Hepatocyte (in vitro differentiated cells): ENCODE data around the gene PHIP. TPM values are rescaled to one million over a fixed set of nuclear protein-coding genes. Genes with fewer than 3 reads are reported as not detected.

Source experiments
- DNase-seq: peaks from one replicate; pipeline ENCODE4 v3.0.0-alpha.2; 2016; ENCODE audit warnings: low spot score
- H2AFZ ChIP-seq: fragments of 200-600 bp; sonication (generic); 2 replicates; pipeline ENCODE4 v1.6.0; 2016; ENCODE audit warnings: antibody characterized with exemption, mild to moderate bottlenecking
- H3K27ac ChIP-seq: fragments of 200-600 bp; sonication (generic); 2 replicates; pipeline ENCODE4 v1.5.1; 2016; ENCODE audit warnings: mild to moderate bottlenecking
- H3K27me3 ChIP-seq: fragments of 200-600 bp; sonication (generic); 2 replicates; pipeline ENCODE4 v1.6.1; 2016
- H3K36me3 ChIP-seq: fragments of 200-600 bp; sonication (generic); replicated peaks from 2 replicates; pipeline ENCODE4 v1.5.1; 2016; ENCODE audit warnings: low read depth; ENCODE audit not compliant: insufficient read depth
- H3K4me1 ChIP-seq: fragments of 200-600 bp; sonication (generic); 2 replicates; pipeline ENCODE4 v1.5.1; 2016; ENCODE audit warnings: mild to moderate bottlenecking, moderate library complexity; ENCODE audit not compliant: insufficient read depth
- H3K4me2 ChIP-seq: fragments of 200-600 bp; sonication (generic); 2 replicates; pipeline ENCODE4 v1.6.0; 2016
- H3K4me3 ChIP-seq: fragments of 200-600 bp; sonication (generic); 2 replicates; pipeline ENCODE4 v1.5.1; 2016; ENCODE audit warnings: mild to moderate bottlenecking
- H3K79me2 ChIP-seq: fragments of 200-600 bp; sonication (generic); 2 replicates; pipeline ENCODE4 v1.6.0; 2017; ENCODE audit warnings: mild to moderate bottlenecking
- H3K9me2 ChIP-seq: fragments of 200-600 bp; sonication (generic); replicated peaks from 2 replicates; pipeline ENCODE4 v1.6.0; 2017; ENCODE audit warnings: mild to moderate bottlenecking; ENCODE audit not compliant: insufficient read depth
- H3K9me3 ChIP-seq: fragments of 200-600 bp; sonication (generic); 2 replicates; pipeline ENCODE4 v1.5.1; 2016; ENCODE audit warnings: low read depth, mild to moderate bottlenecking
- H4K20me1 ChIP-seq: fragments of 200-600 bp; sonication (generic); 2 replicates; pipeline ENCODE4 v1.6.0; 2016; ENCODE audit warnings: mild to moderate bottlenecking; ENCODE audit not compliant: insufficient read depth, poor library complexity, severe bottlenecking
- EZH2 ChIP-seq: fragments of 200-600 bp; sonication (generic); IDR thresholded peaks from 2 replicates; pipeline ENCODE4 v1.6.1; 2016; ENCODE audit warnings: antibody characterized with exemption, mild to moderate bottlenecking, borderline replicate concordance
- EZH2phosphoT487 ChIP-seq: fragments of 200-600 bp; sonication (generic); IDR thresholded peaks from one replicate; pipeline ENCODE4 v1.6.1; 2018; ENCODE audit warnings: antibody characterized with exemption, mild to moderate bottlenecking, low read depth, moderate library complexity; ENCODE audit not compliant: unreplicated experiment, severe bottlenecking
- whole genome bisulfite sequencing: methylation state at CpG from one replicate; pipeline ENCODE4 v1.1.6; 2016; ENCODE audit warnings: low lambda C conversion rate; ENCODE audit errors: missing lambda C conversion rate; 5-methylcytosine and 5-hydroxymethylcytosine counted together
- polyA plus RNA-seq: library from polyadenylated mRNA; unstranded; fragments of >200 nt; fragmentation: Nextera tagmentation; extraction: Ambion mirVana; gene quantifications from 2 replicates; pipeline ENCODE4 v1.2.1, GENCODE V29; 2016
- total RNA-seq: library from RNA; depleted of rRNA; stranded (reverse); fragments of >200 nt; gene quantifications from 2 replicates; pipeline ENCODE4 v1.2.3, GENCODE V29; 2014
- TF ChIP-seq, protein P1 (sequence below): fragments of 200-600 bp; sonication (generic); IDR thresholded peaks from 2 replicates; pipeline ENCODE4 v1.5.1; 2016; ENCODE audit warnings: antibody characterized with exemption, mild to moderate bottlenecking; ENCODE audit not compliant: poor library complexity

PHIP gene
- total and polyA plus RNA-seq, 2 experiments from 2014 or later: 15.2 to 44.4 TPM

DNA sequence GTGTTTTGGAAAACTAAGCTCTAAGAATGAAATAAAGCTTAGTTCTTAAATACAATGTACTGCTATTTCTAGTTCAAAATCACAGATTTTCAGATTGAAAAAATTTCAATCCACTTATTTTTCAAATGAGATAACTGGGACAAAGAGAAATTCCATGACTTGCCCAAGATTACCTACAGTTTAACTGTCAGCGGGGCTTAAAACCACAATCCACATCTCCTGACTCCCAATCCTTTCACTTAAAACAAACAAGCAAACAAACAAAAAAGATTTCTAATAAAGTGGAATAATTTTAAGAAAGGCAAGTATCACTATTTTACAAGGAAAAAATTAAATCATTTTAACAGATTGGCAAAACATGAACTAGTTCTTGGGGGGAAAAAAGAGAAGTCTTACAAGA lies 4.2 kb downstream of the PHIP start:
- Histone ChIP-seq H3K4me1 (peaks cover 15% of the 10 kb centered on the region), H4K20me1 (peaks cover 19% of the 10 kb centered on the region), H3K79me2 (peaks cover 78% of the 10 kb centered on the region), H2AFZ (no peak overlapping the region), H3K4me3 (no peak overlapping the region), H3K9me2 (no peaks in the 10 kb centered on the region), H3K36me3 (no peaks in the 10 kb centered on the region), H3K27me3 (no peaks in the 10 kb centered on the region), H3K9me3 (no peaks in the 10 kb centered on the region), H3K27ac (no peak overlapping the region), H3K4me2 (peak overlapping the region; percentile 86)
- DNase-seq: no peak
- 91% methylated on average over 1 of the region's 1 CpG for WGBS
- TF ChIP-seq EZH2: no peak
- TF ChIP-seq, protein P1, sequence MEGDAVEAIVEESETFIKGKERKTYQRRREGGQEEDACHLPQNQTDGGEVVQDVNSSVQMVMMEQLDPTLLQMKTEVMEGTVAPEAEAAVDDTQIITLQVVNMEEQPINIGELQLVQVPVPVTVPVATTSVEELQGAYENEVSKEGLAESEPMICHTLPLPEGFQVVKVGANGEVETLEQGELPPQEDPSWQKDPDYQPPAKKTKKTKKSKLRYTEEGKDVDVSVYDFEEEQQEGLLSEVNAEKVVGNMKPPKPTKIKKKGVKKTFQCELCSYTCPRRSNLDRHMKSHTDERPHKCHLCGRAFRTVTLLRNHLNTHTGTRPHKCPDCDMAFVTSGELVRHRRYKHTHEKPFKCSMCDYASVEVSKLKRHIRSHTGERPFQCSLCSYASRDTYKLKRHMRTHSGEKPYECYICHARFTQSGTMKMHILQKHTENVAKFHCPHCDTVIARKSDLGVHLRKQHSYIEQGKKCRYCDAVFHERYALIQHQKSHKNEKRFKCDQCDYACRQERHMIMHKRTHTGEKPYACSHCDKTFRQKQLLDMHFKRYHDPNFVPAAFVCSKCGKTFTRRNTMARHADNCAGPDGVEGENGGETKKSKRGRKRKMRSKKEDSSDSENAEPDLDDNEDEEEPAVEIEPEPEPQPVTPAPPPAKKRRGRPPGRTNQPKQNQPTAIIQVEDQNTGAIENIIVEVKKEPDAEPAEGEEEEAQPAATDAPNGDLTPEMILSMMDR: no peak
- TF ChIP-seq EZH2phosphoT487: no peak

DNA sequence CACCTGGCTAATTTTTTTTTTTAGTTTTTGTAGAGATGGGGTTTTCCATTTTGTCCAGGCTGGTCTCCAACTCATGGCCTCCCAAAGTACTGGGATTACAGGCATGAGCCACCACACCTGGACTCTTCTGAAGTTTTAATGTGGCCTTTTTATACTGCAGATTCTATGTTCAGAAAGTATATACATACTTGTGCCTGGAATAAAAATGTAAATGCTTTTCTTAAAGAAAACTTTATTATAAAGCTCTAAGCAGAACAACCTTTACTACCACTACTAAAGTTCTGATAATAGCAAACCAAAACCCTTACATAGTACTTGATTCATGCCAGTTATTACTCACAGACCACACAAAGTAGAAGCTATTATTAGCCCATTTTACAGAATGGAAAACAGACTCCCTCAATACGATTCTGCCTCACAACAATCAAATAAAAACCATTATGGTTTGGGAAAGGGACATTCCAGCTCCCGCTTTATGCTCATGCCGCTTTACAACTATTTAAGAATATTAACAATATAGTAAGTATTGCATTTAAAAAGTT lies 5.3 kb downstream of the PHIP start:
- no peaks in the 10 kb centered on the region for H3K9me2 ChIP-seq
- H3K4me1 ChIP-seq: peaks cover 15% of the 10 kb centered on the region
- no peak for TF ChIP-seq EZH2phosphoT487
- TF ChIP-seq, protein P1: no peak
- TF ChIP-seq EZH2: no peak
- no peaks in the 10 kb centered on the region for H3K9me3 ChIP-seq
- H3K4me2 ChIP-seq: no peak overlapping the region
- WGBS: 92% methylated on average over 3 of the region's 3 CpGs
- peaks cover 19% of the 10 kb centered on the region for H4K20me1 ChIP-seq
- H3K27me3 ChIP-seq: no peaks in the 10 kb centered on the region
- peaks cover 90% of the 10 kb centered on the region for H3K79me2 ChIP-seq
- H3K36me3 ChIP-seq: no peaks in the 10 kb centered on the region
- no peak overlapping the region for H2AFZ ChIP-seq
- DNase-seq: no peak
- no peak overlapping the region for H3K4me3 ChIP-seq
- H3K27ac ChIP-seq: no peak overlapping the region

DNA sequence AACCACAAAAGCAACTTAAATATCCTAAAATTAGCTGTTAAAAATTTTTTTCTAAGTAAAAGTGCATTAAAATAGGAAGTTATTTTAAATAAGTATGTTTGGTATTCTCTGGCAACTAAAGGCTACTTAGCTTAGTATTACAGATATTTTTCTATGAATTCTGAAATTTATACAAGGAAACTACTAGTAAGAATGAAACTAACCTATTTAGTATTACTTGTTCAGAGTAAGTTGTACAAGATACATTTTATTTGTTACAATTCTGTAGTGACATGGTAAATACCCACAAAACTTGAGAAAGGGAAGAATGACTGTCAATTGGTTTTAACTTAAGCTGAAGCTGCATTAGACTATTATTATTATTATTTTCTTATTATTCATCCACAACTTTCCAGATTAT lies 6.5 kb downstream of the PHIP start:
- H3K4me3 ChIP-seq: no peak overlapping the region
- no peaks in the 10 kb centered on the region for H3K27me3 ChIP-seq
- no peak for TF ChIP-seq EZH2
- no peak for TF ChIP-seq EZH2phosphoT487
- TF ChIP-seq, protein P1: no peak
- no peaks in the 10 kb centered on the region for H3K9me3 ChIP-seq
- peaks cover 100% of the 10 kb centered on the region for H3K79me2 ChIP-seq
- H3K9me2 ChIP-seq: no peaks in the 10 kb centered on the region
- H3K4me1 ChIP-seq: peaks cover 15% of the 10 kb centered on the region
- H4K20me1 ChIP-seq: peaks cover 19% of the 10 kb centered on the region
- no peak overlapping the region for H3K4me2 ChIP-seq
- DNase-seq: no peak
- no peak overlapping the region for H3K27ac ChIP-seq
- no peaks in the 10 kb centered on the region for H3K36me3 ChIP-seq
- no peak overlapping the region for H2AFZ ChIP-seq
